GM12873 (cell line): ENCODE measurements around the gene SENP1.

Source experiments
- TF ChIP-seq, protein P1 (sequence below): IDR thresholded peaks from 2 replicates; pipeline ENCODE4 v1.5.1; 2012; ENCODE audit warnings: low read depth, mild to moderate bottlenecking, moderate library complexity, low read length, control low read depth; ENCODE audit not compliant: insufficient read depth; ENCODE audit errors: missing control alignments

The SENP1 gene

DNA sequence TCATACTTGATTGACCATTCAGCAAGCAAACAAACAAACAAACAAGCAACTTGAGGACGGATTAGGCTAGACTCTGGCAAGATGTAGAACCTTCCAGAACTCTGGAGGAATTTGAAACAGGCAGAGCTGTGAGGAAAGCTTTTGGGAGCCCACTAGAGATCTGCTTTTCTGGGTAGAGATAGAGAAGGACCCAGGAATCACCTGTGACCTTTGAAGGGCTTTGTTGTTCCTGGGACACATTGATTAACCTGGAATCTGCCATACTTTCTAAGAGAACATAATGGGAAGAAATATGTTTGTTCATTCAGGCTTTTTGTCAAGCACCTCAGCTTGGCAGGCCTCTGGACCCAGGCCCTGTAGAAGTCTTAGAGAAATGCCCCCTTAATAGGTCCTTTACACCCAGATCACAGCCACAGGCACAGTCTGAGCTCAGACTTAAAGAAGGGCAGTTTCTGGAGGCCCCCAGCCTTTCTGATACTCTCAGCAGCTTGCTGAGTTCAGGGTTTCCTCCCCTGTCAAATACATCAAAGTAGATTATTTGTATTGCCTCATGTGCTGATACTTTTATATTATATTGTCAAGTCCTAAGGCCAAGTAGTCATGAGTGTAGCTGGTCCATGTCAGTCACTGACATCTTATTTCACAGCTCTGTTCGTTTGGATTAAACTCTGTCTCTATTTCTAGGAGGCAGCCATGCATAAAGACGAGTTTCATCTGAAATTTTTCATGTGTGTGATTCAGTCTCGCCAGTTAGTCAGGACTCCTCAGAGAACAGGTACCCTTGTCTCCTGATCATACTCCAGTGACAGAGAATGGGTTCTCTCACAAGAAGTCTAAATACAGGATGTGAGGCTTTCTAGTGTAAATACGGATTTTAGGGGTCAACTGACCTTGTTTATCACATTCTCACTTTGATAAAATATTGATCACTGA, 1.1 kb upstream of the SENP1 start:
- TF ChIP-seq, protein P1, sequence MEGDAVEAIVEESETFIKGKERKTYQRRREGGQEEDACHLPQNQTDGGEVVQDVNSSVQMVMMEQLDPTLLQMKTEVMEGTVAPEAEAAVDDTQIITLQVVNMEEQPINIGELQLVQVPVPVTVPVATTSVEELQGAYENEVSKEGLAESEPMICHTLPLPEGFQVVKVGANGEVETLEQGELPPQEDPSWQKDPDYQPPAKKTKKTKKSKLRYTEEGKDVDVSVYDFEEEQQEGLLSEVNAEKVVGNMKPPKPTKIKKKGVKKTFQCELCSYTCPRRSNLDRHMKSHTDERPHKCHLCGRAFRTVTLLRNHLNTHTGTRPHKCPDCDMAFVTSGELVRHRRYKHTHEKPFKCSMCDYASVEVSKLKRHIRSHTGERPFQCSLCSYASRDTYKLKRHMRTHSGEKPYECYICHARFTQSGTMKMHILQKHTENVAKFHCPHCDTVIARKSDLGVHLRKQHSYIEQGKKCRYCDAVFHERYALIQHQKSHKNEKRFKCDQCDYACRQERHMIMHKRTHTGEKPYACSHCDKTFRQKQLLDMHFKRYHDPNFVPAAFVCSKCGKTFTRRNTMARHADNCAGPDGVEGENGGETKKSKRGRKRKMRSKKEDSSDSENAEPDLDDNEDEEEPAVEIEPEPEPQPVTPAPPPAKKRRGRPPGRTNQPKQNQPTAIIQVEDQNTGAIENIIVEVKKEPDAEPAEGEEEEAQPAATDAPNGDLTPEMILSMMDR, result no peak

DNA sequence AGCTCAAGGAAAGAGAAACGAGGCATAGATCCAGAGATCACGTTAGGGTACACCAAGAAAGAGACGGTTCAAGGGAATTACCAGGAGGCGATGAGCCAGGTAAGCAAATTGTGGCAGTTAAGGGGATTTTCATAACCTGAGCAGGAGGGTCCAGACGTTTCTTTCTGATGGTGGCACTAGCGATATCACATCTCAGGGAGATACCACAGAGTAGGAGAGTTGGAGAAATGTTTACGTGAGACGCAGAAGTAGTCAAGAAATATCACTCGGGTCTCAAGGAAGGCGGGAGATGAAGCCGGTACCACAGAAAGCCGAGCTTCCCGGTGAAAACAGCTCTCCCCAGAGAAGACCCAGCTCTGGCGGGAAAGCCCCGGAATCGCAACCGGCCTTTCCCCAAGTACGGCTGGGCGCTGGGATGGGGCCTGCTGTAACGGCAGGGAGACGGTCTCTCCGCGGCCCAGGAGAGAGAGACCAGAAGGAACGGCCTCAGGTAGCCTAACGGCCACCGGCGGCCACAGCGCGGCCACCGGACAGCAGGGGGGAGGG, 485 bp downstream of the SENP1 start:
- TF ChIP-seq, protein P1, result no peak

GRCh38 chr12:48104531-48104930, 1.3 kb downstream of the SENP1 start:
- TF ChIP-seq, protein P1, result no peak

DNA sequence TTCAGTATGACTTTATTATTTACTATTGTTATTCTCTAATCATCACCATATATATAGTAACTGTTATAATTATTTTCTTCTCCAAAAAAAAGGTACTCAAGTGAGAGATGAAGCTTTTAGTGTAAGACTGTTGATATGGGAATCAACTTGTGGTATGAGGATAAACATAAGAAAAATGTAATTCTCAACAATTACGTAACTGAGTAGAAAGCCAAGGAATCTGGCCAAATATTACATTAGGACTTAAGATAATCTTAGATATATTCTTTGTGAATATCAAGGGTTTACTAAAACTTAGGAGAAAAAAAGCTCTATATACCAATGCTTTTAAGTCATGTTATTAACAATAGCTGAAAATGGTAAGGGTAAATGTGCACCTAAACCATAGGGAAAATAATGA, 13.3 kb downstream of the SENP1 start:
- TF ChIP-seq, protein P1, result no peak

DNA sequence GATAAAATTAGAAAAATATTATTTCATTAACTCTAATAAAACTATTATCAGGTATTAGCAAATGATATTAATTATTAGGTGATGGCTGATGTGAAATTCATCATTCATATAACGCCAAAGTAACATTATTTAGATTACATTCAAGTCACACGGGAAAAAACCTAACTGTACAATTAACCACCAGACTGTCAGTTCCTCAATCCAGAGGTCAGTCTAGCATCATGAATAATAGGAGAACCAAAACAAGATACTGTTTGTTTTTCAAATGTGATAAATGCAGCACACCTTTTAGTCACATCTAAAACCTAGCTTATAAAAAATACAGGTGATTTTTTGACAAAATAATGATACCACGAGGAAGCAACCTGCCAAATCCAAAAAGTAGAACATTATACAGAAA, 19.6 kb downstream of the SENP1 start:
- TF ChIP-seq, protein P1, result no peak

DNA sequence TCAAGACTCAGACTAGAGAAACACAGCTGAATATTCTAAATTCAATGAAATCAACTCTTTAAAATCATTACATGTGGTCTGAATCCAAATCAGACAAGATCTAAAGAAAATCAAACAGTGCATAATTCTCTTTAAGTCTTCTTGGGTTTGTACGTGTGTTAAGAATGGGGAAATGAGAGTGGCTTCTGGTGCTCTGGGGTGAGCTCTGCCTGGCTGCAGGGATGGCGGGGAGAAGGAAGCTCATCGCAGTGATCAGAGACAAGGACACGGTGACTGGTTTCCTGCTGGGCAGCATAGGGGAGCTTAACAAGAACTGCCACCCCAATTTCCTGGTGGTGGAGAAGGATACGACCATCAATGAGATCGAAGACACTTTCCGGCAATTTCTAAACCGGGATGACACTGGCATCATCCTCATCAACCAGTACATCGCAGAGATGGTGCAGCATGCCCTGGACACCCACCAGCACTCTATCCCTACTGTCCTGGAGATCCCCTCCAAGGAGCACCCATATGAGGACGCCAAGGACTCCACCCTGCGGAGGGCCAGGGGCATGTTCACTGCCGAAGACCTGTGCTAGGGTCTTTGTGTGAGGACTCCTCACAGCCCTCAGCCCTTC, 20.9 kb downstream of the SENP1 start:
- TF ChIP-seq, protein P1, result no peak

DNA sequence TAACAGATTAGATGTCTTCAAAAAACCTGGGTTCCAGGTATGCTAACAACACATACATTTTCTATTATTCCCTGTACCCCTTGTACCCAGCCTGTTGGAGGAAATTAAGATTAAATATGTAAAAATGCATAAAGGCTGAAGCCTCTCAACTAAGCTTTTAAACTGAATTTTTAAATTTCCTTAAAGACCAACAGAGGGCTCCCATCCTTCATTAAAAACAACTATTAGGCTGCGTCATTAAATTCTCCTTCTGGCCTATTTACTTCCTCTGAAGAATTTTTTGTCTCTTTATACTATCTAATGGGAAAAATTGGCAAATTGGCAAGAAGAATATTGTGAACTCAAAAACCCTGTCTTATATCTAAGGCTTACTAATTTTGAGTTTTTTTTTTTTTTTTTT, 21.8 kb downstream of the SENP1 start:
- TF ChIP-seq, protein P1, result no peak
